Anterior cingulate cortex (tissue), 58 donors: ENCODE results near the gene F2R.

Experiments used
- DNase-seq, 58 donors: peaks; one replicate each; lab custom pipeline; 2025; lab: John Stamatoyannopoulos, UW

Gene F2R

GRCh38 chr5:76690037-76690679 lies 25.8 kb upstream of the F2R start:
- DNase-seq: no peak

- DNase-seq: no peak
These were observed 25.0 kb upstream of the F2R start for GRCh38 chr5:76690704-76691466.

- no peak for DNase-seq
These were observed 24.3 kb upstream of the F2R start for GRCh38 chr5:76691467-76692273.

- DNase-seq: no peak
These were observed 23.7 kb upstream of the F2R start for GRCh38 chr5:76692274-76692540.

DNA sequence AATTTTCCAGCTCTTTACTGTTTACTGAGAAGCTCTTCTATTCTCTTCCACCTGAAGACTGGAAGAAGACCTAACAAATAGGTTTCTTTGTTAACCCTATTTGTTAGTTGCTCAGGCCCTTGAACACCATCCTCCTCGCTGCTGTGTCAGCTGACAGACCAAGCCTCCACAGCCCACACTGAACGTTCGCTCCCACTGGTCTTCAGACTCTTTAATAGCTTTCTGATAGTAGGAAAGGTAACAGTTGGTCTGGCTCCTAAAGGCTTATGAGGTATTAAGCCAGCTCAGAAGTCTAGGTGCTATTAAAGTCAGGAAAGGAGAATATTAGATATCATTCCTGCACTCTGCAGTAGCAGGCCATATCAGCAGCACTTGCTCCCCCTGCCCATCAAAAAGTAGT lies 23.3 kb upstream of the F2R start:
- no peak for DNase-seq

- no peak for DNase-seq
These were observed 22.8 kb upstream of the F2R start for GRCh38 chr5:76693141-76693540.

- DNase-seq: no peak
These were observed 21.6 kb upstream of the F2R start for GRCh38 chr5:76694317-76694716.

GRCh38 chr5:76695346-76695745 lies 20.6 kb upstream of the F2R start:
- DNase-seq: no peak

DNA sequence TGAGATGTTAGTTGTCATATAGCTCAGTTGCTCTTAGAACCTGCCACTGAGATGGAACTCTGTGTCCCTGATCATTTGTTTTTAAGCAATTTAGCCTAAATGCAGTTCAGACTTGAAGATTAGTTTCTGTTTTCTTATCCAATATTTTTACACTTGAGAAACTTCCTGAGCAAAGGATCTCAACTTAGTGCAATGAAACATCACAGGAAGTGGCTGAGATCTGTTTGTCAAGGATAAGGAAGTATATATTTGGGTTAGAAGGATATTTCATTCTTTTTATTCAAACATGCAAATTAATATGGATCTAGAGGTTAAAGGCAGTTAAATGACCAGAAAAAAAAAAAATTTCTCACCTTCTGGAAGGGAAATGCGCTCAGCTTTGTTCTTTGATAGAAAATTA lies 19.7 kb upstream of the F2R start:
- no peak for DNase-seq

GRCh38 chr5:76697670-76698069 lies 18.3 kb upstream of the F2R start:
- no peak for DNase-seq

- no peak for DNase-seq
These were observed 15.4 kb upstream of the F2R start for GRCh38 chr5:76700571-76700970.

DNA sequence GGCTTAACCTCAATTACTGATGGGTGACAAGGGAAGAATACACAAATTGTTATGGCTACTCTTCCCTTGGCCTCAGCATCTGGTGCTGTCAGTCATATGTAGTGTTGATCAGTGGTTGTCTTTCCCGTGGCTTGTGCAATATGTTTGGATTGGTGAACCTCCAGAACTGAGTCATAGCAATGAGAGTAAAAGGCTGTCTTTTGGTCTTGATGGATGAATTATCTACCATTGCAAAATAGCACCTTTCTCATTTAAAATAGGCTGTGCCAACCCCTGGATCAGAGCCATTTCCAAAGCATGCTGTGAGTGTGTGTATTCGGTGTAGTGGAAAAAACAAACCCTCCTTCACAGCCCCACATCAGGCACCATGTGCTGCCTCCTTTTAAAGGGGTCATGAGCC lies 14.6 kb upstream of the F2R start:
- DNase-seq: no peak

DNA sequence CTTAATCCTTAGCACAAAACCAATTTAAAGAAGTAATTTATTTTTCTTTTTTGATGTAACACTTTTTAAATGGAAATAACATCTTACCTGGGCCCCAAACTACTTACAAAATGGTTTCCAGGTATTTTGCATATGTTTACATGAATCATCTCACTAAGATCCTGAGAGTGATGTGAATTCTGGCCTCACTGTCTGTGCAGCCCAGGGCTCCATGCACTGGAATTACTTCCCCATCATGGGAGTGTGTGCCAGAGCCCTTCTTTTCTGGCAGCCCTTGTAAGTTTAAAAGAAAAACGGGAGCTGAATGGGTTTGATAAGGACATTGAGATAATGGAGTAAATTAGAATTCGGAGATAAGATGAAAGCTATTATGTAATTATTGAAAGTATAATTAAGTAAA lies 12.2 kb upstream of the F2R start:
- DNase-seq: no peak

DNA sequence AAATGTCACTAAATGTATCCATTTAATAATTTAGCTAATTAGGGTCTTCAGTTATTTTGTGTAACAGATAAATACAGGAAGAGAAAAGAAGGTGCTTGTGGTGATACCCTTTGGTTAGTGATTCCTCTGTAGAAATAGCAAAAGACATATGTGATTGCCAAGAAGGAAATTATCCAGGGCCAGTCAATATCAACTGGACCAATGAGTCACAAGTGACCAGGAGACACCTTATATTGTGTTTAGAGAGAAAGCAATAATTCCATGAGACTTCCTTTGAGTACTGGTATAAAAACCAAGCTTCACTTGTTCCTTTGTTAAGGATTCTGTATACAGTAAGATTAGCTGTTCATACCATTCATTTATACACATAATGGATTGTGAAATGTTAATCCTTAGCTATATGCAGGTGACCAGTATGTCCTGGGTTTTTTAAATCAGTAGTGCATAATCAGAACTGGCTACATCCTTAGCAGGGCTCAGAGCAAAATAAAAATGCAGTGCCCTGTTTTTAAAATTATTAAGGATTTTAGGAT lies 11.7 kb upstream of the F2R start:
- no peak for DNase-seq

DNA sequence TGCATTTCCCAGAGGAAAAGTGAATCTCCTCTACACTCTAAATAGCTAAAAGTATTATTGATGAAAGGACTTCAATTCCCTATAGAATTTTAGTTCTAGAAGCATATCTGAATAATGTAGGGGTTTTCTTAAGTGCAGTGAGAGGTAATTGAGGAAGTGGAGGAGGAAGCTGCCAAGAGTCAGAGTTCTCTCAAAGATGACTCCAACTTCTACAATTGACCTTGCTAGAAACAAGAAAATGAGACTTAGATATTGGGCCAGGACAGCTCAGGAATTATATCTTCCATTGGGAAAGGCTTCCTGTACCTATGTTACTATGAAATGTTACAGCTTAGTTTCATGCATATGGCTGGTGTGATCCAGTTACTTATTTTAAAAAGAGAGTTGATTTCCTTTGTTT lies 10.4 kb upstream of the F2R start:
- no peak for DNase-seq

DNA sequence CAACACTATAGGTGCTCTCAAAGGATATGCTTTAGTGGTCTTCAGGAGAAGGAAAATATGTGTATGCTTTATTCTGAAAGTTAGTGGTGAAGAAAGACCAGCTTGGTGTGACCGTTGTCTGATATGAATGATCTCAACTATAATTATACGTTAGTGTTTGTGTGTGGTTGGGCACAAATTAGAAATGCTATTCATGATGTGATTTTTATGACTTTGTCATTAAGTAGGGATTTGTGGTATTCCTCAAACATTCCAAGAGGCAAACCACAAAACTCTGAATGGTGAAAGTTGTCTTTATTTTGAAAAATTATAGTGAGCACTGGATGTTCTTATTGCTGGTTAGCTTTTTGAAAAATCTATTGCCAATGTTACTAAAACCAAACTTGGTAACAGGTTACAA lies 6.2 kb upstream of the F2R start:
- DNase-seq: no peak

- no peak for DNase-seq
These were observed 4.9 kb upstream of the F2R start for GRCh38 chr5:76710991-76711390.

GRCh38 chr5:76714751-76715485 lies 1.0 kb upstream of the F2R start:
- DNase-seq: no peak

DNA sequence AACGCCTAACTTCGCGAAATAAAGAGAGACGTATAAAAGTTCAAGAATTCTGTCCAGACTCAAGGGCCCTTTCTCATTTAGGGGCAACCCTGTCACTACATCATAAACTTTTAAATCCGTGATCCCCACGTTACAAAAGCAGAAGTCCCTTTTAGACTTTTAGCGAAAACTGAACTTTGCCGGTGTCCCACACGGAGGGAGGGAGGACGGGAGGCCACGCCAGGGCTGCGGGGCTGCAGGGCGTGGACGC lies 515 bp upstream of the F2R start:
- DNase-seq: no peak

DNA sequence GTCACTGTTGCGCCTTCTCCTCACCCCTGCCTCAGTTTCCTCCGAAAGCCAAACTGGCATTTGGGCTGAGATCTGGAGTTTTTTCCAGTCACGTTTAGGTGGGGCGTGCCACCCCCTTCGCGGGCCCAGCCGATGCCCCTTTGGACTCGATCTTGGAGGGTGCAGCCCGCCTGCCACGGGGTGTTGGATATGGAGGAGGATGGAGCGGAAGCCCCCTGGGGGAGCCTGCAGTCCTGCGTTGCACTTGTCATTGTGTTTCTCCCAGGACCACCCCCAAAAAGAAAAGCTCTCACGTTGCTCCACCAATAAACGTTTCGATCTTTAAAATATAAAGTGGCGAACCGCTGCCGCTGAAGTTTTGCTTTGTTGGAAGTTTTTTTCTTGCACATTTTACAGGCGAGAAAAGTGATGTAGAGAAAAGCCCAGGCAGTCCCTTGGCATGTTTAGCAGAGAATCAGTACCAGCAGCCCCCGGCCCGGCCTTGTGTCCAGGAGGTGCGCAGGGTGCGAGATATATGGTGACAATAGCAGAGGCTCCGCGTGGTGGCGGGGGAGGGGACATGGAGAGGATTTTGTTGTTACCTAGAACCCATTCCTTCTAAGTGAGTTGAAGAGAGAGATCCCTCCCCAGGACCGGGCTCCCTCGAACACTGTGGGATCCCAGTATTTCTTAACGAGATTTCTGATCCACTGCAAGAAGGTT lies 681 bp downstream of the F2R start:
- no peak for DNase-seq
